Caco-2 (cell line): ENCODE measurements around the gene FOXP1. TPM values are rescaled to one million over a fixed set of nuclear protein-coding genes. Genes with fewer than 3 reads are reported as not detected.

Experiments used
- BruUV-seq: library from RNA; stranded (reverse); fragments of 400-500 nt; replicated peaks from 2 replicates; lab custom pipeline; 2021; lab: Mats Ljungman, UMichigan
- CTCF ChIA-PET: fragments of 300-600 bp; sonication (Branson Sonifier 250); formaldehyde crosslinking; loops from one replicate; lab custom pipeline; 2022; ENCODE audit warnings: antibody characterized with exemption; lab: Charles Lee
- POLR2A ChIA-PET: fragments of 300-600 bp; sonication (Branson Sonifier 250); formaldehyde crosslinking; loops from one replicate; lab custom pipeline; 2022; ENCODE audit warnings: antibody characterized with exemption; lab: Charles Lee
- DNase-seq, 2 experiments: peaks; one replicate each; pipeline versions ENCODE4 v3.0.0 to v3.0.0-alpha.2; 2020 to 2022
- H3K27me3 ChIP-seq: replicated peaks from 2 replicates; pipeline ENCODE4 v1.6.0; 2011; ENCODE audit warnings: low read length; ENCODE audit not compliant: control insufficient read depth, insufficient read depth
- H3K36me3 ChIP-seq: 2 replicates; pipeline ENCODE4 v1.5.1; 2011; ENCODE audit warnings: low read length; ENCODE audit not compliant: control insufficient read depth, insufficient read depth
- H3K4me1 ChIP-seq: fragments of 250-450 bp; sonication (Bioruptor Pico); 2 replicates; pipeline ENCODE4 v1.5.1; 2020; ENCODE audit warnings: mild to moderate bottlenecking
- H3K4me3 ChIP-seq: 2 replicates; pipeline ENCODE4 v1.5.1; 2011; ENCODE audit warnings: low read depth, mild to moderate bottlenecking, control low read depth, low read length
- H3K9me3 ChIP-seq: fragments of 250-450 bp; sonication (Bioruptor Pico); 2 replicates; pipeline ENCODE4 v1.5.1; 2020; ENCODE audit warnings: mild to moderate bottlenecking, moderate library complexity
- H3K27ac Mint-ChIP-seq: one replicate; pipeline ENCODE4 v1.8.0; 2022; ENCODE audit warnings: mixed read lengths; ENCODE audit not compliant: unreplicated experiment
- H3K27me3 Mint-ChIP-seq: one replicate; pipeline ENCODE4 v1.8.0; 2022; ENCODE audit warnings: mixed read lengths; ENCODE audit not compliant: insufficient read depth, unreplicated experiment
- H3K36me3 Mint-ChIP-seq: one replicate; pipeline ENCODE4 v1.8.0; 2022; ENCODE audit warnings: mild to moderate bottlenecking, mixed read lengths; ENCODE audit not compliant: insufficient read depth, unreplicated experiment
- H3K4me1 Mint-ChIP-seq: one replicate; pipeline ENCODE4 v1.8.0; 2022; ENCODE audit warnings: low read depth, mixed read lengths; ENCODE audit not compliant: unreplicated experiment
- H3K4me3 Mint-ChIP-seq: one replicate; pipeline ENCODE4 v1.8.0; 2022; ENCODE audit warnings: mild to moderate bottlenecking, moderate library complexity, mixed read lengths; ENCODE audit not compliant: unreplicated experiment
- H3K9me3 Mint-ChIP-seq: one replicate; pipeline ENCODE4 v1.8.0; 2022; ENCODE audit warnings: mixed read lengths; ENCODE audit not compliant: unreplicated experiment
- CTCF ChIP-seq, 2 experiments: fragments of 200-600 bp in 1 of 2; IDR thresholded peaks; 1 replicate in 1 of 2; 2 replicates in 1 of 2; pipeline versions ENCODE4 v1.5.1 to v1.8.0; 2011 to 2022; ENCODE audit warnings: antibody characterized with exemption in 1 of 2, control low read depth in 1 of 2, inconsistent platforms in 1 of 2, low read depth in 1 of 2, low read length in 1 of 2, mild to moderate bottlenecking in 1 of 2, moderate library complexity in 1 of 2; ENCODE audit not compliant: insufficient read depth in 1 of 2, severe bottlenecking in 1 of 2, unreplicated experiment in 1 of 2
- intact Hi-C: fragments of 100-400 bp; cut with micrococcal nuclease; formaldehyde crosslinking; loops from one replicate; pipeline ENCODE4 v1.10.0; 2022; ENCODE audit not compliant: unreplicated experiment
- total RNA-seq: library from RNA; stranded (reverse); gene quantifications from 2 replicates; pipeline ENCODE4 v1.2.3, GENCODE V29; 2022

FOXP1 gene
- total RNA-seq, 1 experiment from 2014 or later: 131 TPM

DNA sequence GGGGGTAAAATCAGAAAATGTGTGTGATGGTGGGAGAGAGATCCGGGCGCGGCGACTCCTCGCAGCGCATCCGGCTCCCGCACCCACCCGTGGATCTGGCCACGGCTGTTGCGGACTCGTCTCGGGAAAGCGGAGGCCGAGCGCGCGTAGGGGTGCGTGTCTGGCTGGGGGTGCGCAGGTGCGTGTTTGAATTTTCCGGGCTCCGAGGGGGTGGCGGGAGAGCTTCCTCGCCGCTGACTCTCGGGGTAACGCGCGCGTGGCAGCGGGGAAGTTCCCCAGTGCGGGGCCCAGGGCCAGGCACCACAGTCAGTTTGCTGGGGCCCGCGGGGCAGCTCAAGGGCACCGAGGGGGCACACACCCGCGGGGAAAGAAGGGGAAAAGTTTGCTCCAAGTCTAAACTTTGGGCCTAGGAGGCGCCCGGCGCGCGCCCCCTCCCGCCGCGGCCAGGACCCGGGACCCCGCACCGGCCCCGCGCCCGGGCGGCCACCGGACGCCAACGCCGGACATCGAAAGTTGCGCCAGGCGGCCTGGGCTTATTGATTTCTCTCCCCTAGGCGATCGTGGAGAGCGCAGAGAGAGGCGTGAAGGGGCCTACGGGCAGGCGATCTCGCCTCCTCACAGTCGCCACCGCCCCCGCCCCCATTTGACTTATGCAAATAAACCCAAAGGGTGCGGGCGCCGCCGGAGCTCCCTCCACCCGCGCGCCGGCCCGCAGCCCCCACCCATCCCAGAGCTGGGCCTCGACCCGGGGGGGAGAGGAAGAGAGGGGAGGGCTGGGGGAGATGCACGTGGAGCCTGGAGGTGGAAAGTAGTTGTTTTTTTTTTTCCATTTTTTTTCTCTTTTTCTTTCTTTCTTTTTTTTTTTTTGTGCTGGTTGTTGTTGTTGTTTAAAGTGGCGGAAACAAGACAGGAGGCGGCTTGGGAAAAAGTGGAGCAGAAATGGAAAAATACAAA is 639 bp downstream of the FOXP1 start:
- BruUV-seq: TSS peak; percentile 19
- CTCF ChIA-PET: interaction anchor here (0.9 to 1.4 kb wide), 2 partner anchors 35 to 73 kb away, joined by 3 to 5 read pairs; no protein-coding TSS in a partner anchor

GRCh38 chr3:71582036-71582611 is 1.4 kb downstream of the FOXP1 start:
- Mint-ChIP-seq H3K36me3 (peaks cover 22% of the 10 kb centered on the region), H3K27ac (peak overlapping the region; percentile 90), H3K27me3 (no peaks in the 10 kb centered on the region), H3K9me3 (no peaks in the 10 kb centered on the region), H3K4me3 (peak overlapping the region; percentile 91), H3K4me1 (peaks cover 30% of the 10 kb centered on the region)
- CTCF ChIA-PET: interaction anchor here (0.6 to 1.4 kb wide), 4 partner anchors 15 to 72 kb away, joined by 3 to 5 read pairs (median 4); no protein-coding TSS in a partner anchor
- BruUV-seq: no TSS peak
- Histone ChIP-seq H3K9me3 (no peaks in the 10 kb centered on the region; the same call in 1 of the 2 replicates), H3K27me3 (no peaks in the 10 kb centered on the region), H3K36me3 (no peaks in the 10 kb centered on the region), H3K4me1 (peaks cover 20% of the 10 kb centered on the region), H3K4me3 (peak overlapping the region; percentile 77)
- intact Hi-C loops: loop anchor here (2.0 to 10.0 kb wide), 4 partner anchors 129 to 1047 kb away; no protein-coding TSS in a partner anchor
- peak; percentile 74 to 75 for DNase-seq
- no peak for TF ChIP-seq CTCF (IDR thresholded peaks at IDR 0.05; ENCODE audit: insufficient read depth in 1 of 2, low read depth in 1 of 2, low read length in 1 of 2, severe bottlenecking in 1 of 2, unreplicated experiment in 1 of 2)
- POLR2A ChIA-PET: interaction anchor here (1.0 kb wide), 1 partner anchor 530 kb away, joined by 6 read pairs; no protein-coding TSS in a partner anchor

More for the DNA sequence above, 639 bp downstream of the FOXP1 start:
- Histone ChIP-seq H3K27me3 (no peaks in the 10 kb centered on the region), H3K36me3 (no peaks in the 10 kb centered on the region), H3K4me1 (peaks cover 20% of the 10 kb centered on the region), H3K4me3 (peak overlapping the region; percentile 77), H3K9me3 (no peaks in the 10 kb centered on the region; the same call in 1 of the 2 replicates)
- POLR2A ChIA-PET: interaction anchor here (1.0 kb wide), 2 partner anchors 375 to 531 kb away, joined by 3 to 6 read pairs; no protein-coding TSS in a partner anchor
- Mint-ChIP-seq H3K27ac (peak overlapping the region; percentile 90), H3K36me3 (peaks cover 22% of the 10 kb centered on the region), H3K27me3 (no peaks in the 10 kb centered on the region), H3K4me3 (peak overlapping the region; percentile 91), H3K9me3 (no peaks in the 10 kb centered on the region), H3K4me1 (peaks cover 23% of the 10 kb centered on the region)
- intact Hi-C loops: loop anchor here (1.0 to 10.0 kb wide), 5 partner anchors 130 to 1048 kb away; no protein-coding TSS in a partner anchor
- peak; percentile 78 to 80 for DNase-seq
- TF ChIP-seq CTCF (IDR thresholded peaks at IDR 0.05; ENCODE audit: insufficient read depth in 1 of 2, low read depth in 1 of 2, low read length in 1 of 2, severe bottlenecking in 1 of 2, unreplicated experiment in 1 of 2): no peak
